Gastrocnemius medialis (tissue), 4 donors: ENCODE measurements around the gene OR8G5. TPM values are rescaled to one million over a fixed set of nuclear protein-coding genes. Genes with fewer than 3 reads are reported as not detected.

Source experiments
- ATAC-seq, 2 donors: fragments of 150-250 bp; one replicate each; pipeline ENCODE4 v1.9.1; 2016
- DNase-seq, 2 donors: peaks; one replicate each; pipeline ENCODE4 v3.0.0-alpha.2; 2019
- H3K27ac ChIP-seq, 4 donors: fragments of 200-600 bp; sonication (generic); 1 replicate in 1 of 4; 2 replicates in 3 of 4; pipeline ENCODE4 v1.5.1; 2016 to 2018; ENCODE audit warnings: mild to moderate bottlenecking in 2 of 4, moderate library complexity in 1 of 4
- H3K27me3 ChIP-seq, 3 donors: fragments of 200-600 bp; sonication (generic) in 2 of 3; 1 replicate in 1 of 3; 2 replicates in 2 of 3; pipeline versions ENCODE4 v1.5.1 to v1.6.0; 2016 to 2019; ENCODE audit warnings: mild to moderate bottlenecking in 1 of 3, moderate library complexity in 1 of 3
- H3K36me3 ChIP-seq, 2 donors: fragments of 200-600 bp; sonication (generic) in 1 of 2; one replicate each; pipeline ENCODE4 v1.5.1; 2017 to 2018
- H3K4me1 ChIP-seq, 2 donors: fragments of 200-600 bp; sonication (generic) in 1 of 2; one replicate each; pipeline ENCODE4 v1.5.1; 2016 to 2017; ENCODE audit warnings: mild to moderate bottlenecking in 2 of 2
- H3K4me3 ChIP-seq, 4 donors: fragments of 200-600 bp; sonication (generic) in 3 of 4; 1 replicate in 1 of 4; 2 replicates in 3 of 4; pipeline ENCODE4 v1.5.1; 2016 to 2019; ENCODE audit warnings: mild to moderate bottlenecking in 2 of 4
- H3K9me3 ChIP-seq, 3 donors: fragments of 200-600 bp; sonication (generic) in 2 of 3; 1 replicate in 1 of 3; 2 replicates in 2 of 3; pipeline ENCODE4 v1.5.1; 2016 to 2019
- POLR2A ChIP-seq, 2 donors: fragments of 450-650 bp; IDR thresholded peaks; one replicate each; pipeline ENCODE4 v1.6.1; 2017; ENCODE audit warnings: antibody characterized with exemption in 2 of 2, mild to moderate bottlenecking in 2 of 2, moderate library complexity in 2 of 2
- in situ Hi-C, 4 donors: fragments of 200-750 bp; cut with MboI; loops; one replicate each; pipeline versions ENCODE4 v1.15.0 to v1.8.0; 2017; ENCODE audit warnings: low sequenced_read_pairs in 4 of 4
- intact Hi-C: fragments of 100-400 bp; cut with DNase I; formaldehyde crosslinking; loops from one replicate; pipeline ENCODE4 v1.15.1; 2023; ENCODE audit warnings: low total_unique reads
- total RNA-seq, 4 donors: library from RNA; depleted of rRNA; stranded (reverse); fragments of >200 nt; gene quantifications; one replicate each; pipeline versions ENCODE4 v1.1.0 to v1.2.3, GENCODE V29; 2016
- TF ChIP-seq, protein P1 (sequence below), 5 experiments: fragments of 450-650 bp in 3 of 5; fragments of 200-600 bp in 2 of 5; sonication (generic) in 2 of 5; IDR thresholded peaks in 4 of 5; conservative IDR thresholded peaks in 1 of 5; 1 replicate in 4 of 5; 2 replicates in 1 of 5; pipeline ENCODE4 v1.5.1; 2016 to 2019; ENCODE audit warnings: antibody characterized with exemption in 5 of 5, mild to moderate bottlenecking in 3 of 5, moderate library complexity in 3 of 5

Gene OR8G5
- total RNA-seq, 4 donors from 2014 or later, result not detected

DNA sequence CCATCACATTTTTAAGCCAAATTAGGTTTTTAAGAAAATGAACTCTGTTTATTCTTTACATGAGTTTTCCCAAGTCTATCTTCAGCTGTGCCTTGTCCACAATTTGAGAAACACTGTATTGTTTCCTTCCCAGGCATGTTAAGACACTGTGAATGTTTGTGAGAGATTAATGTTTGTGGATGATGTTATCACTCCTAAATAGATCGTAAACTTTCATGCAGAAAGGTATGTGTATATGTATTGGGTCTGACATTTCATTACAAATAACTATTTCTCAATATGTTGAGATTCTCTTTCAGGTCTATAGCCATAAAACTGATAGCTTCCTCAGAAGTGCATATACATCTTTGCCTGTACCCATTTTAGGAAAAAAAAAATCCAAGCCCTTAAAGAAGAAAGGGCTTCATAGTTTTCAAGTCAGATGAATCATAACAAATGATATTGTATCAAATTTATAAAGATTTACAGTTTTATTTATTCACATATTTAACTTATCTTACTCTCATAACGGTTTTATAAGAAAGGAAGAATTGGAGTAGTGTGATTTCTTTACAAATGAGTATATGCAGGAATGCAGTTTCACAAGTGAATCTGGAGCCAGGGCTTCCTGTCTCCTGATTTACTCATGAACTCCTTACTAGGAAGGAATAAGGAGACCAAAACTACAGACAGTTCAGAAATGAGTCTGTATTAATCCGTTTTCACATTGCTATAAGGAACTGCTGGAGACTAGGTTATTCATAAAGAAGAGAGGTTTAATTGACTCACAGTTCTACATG lies 46.4 kb downstream of the OR8G5 start:
- intact Hi-C loops, result no loop called here
- Histone ChIP-seq H3K27me3 (no peaks in the 10 kb centered on the region), H3K27ac (no peak overlapping the region), H3K4me1 (no peaks in the 10 kb centered on the region), H3K9me3 (no peaks in the 10 kb centered on the region), H3K4me3 (no peak overlapping the region), H3K36me3 (no peaks in the 10 kb centered on the region)
- in situ Hi-C loops, result no loop called here
- TF ChIP-seq, protein P1, sequence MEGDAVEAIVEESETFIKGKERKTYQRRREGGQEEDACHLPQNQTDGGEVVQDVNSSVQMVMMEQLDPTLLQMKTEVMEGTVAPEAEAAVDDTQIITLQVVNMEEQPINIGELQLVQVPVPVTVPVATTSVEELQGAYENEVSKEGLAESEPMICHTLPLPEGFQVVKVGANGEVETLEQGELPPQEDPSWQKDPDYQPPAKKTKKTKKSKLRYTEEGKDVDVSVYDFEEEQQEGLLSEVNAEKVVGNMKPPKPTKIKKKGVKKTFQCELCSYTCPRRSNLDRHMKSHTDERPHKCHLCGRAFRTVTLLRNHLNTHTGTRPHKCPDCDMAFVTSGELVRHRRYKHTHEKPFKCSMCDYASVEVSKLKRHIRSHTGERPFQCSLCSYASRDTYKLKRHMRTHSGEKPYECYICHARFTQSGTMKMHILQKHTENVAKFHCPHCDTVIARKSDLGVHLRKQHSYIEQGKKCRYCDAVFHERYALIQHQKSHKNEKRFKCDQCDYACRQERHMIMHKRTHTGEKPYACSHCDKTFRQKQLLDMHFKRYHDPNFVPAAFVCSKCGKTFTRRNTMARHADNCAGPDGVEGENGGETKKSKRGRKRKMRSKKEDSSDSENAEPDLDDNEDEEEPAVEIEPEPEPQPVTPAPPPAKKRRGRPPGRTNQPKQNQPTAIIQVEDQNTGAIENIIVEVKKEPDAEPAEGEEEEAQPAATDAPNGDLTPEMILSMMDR (IDR thresholded peaks at IDR 0.05 in 4 of 5, conservative IDR thresholded peaks at IDR 0.05 in 1 of 5), result no peak
- no peak for TF ChIP-seq POLR2A (IDR thresholded peaks at IDR 0.05)
- no peak for DNase-seq
- no peak for ATAC-seq

DNA sequence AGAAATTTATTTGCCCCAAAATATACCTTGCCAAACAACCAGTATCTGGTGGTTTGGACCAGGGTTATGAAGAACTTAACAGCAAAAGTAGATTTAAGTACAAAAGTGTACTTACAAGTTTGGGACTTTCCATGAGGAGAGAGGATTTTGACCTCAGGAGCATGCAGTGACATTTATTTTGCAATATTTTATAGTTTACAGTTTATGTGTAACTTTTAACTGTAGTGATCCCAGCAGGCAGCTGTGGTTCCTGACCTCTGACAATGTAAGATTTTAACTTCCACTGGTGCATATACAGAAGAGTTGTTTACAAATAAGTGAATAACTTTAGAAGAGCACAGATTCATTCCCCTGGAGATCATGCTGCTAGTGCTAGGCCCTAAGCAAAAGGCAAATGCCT lies 50.9 kb downstream of the OR8G5 start:
- TF ChIP-seq POLR2A (IDR thresholded peaks at IDR 0.05), result no peak
- TF ChIP-seq, protein P1 (IDR thresholded peaks at IDR 0.05 in 4 of 5, conservative IDR thresholded peaks at IDR 0.05 in 1 of 5), result no peak
- no peaks in the 10 kb centered on the region for H3K9me3 ChIP-seq
- H3K4me1 ChIP-seq, result no peaks in the 10 kb centered on the region
- no peak overlapping the region for H3K4me3 ChIP-seq
- ATAC-seq, result no peak
- no peaks in the 10 kb centered on the region for H3K36me3 ChIP-seq
- no peaks in the 10 kb centered on the region for H3K27me3 ChIP-seq
- no peak overlapping the region for H3K27ac ChIP-seq
- in situ Hi-C loops (no loop called here), intact Hi-C loops (no loop called here)
- DNase-seq, result no peak

DNA sequence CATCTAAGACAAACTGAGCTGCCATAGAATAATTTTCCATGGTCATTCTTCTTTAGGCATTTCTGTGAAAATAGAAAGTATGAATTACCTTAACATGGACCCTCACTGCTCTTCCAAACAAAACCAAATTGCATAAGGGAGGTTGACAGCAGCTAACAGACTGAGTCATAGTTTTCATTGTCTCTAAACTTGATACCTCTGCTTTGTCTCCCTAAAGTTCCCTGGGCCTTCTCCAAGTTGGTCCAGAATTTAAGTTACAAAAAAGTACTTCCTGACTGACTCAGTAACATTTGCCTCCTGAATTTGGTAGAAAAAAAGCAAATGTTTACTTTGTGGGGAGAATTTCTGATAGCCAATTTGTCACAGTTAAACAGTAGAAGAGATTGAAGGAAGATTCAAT lies 54.5 kb downstream of the OR8G5 start:
- no peaks in the 10 kb centered on the region for H3K9me3 ChIP-seq
- H3K4me3 ChIP-seq, result no peak overlapping the region
- no peaks in the 10 kb centered on the region for H3K4me1 ChIP-seq
- H3K36me3 ChIP-seq, result no peaks in the 10 kb centered on the region
- intact Hi-C loops (no loop called here), in situ Hi-C loops (no loop called here)
- H3K27me3 ChIP-seq, result no peaks in the 10 kb centered on the region
- no peak for TF ChIP-seq POLR2A (IDR thresholded peaks at IDR 0.05)
- TF ChIP-seq, protein P1 (IDR thresholded peaks at IDR 0.05 in 4 of 5, conservative IDR thresholded peaks at IDR 0.05 in 1 of 5), result no peak
- DNase-seq (no peak), ATAC-seq (no peak)
- no peak overlapping the region for H3K27ac ChIP-seq

DNA sequence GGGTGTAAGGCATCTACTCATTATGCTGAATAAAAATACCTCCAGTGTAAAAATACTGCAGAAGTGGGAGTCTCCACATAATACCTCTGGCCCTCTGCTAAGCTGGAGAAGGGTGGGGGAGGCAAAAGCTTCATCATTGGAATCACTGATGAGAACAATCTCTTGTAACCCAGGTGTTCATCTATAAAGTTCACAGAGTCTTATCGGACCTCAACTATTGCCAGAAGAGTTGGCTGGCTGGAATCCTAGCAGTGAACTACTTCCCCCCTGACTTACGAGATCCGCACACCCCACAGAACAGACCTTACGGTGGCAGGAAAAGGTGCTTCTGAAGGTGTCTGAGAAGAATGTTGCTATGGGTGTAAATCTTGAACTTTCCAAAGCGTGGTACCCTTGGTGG lies 55.1 kb downstream of the OR8G5 start:
- Histone ChIP-seq H3K27me3 (no peaks in the 10 kb centered on the region), H3K4me3 (no peak overlapping the region), H3K9me3 (no peaks in the 10 kb centered on the region), H3K27ac (no peak overlapping the region), H3K4me1 (no peaks in the 10 kb centered on the region), H3K36me3 (no peaks in the 10 kb centered on the region)
- DNase-seq (no peak), ATAC-seq (no peak)
- in situ Hi-C loops (no loop called here), intact Hi-C loops (no loop called here)
- TF ChIP-seq POLR2A (IDR thresholded peaks at IDR 0.05), result no peak
- TF ChIP-seq, protein P1 (IDR thresholded peaks at IDR 0.05 in 4 of 5, conservative IDR thresholded peaks at IDR 0.05 in 1 of 5), result no peak

DNA sequence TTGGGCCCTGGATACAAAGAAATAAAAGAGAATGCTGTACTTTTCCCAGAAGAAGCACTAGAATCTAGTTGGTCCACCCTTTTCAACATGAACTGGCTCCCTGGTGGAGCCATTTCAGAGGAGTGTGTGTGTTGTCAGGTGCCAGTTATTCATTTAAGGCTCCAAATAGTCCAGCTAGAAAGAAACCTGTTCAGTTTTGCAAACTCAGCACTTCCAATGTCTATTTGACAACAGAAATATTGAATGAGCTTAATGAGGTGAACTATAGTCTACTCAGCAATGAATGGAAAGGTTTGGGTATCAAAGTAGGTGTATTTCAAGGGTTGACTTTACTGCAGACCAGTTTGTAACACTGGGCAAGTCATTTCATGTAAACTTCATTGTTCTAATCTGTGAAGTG lies 55.5 kb downstream of the OR8G5 start:
- ATAC-seq (no peak), DNase-seq (no peak)
- no peaks in the 10 kb centered on the region for H3K36me3 ChIP-seq
- no peak for TF ChIP-seq POLR2A (IDR thresholded peaks at IDR 0.05)
- TF ChIP-seq, protein P1 (IDR thresholded peaks at IDR 0.05 in 4 of 5, conservative IDR thresholded peaks at IDR 0.05 in 1 of 5), result no peak
- H3K4me1 ChIP-seq, result no peaks in the 10 kb centered on the region
- no peak overlapping the region for H3K27ac ChIP-seq
- no peaks in the 10 kb centered on the region for H3K9me3 ChIP-seq
- no peak overlapping the region for H3K4me3 ChIP-seq
- intact Hi-C loops, result no loop called here
- no peaks in the 10 kb centered on the region for H3K27me3 ChIP-seq
- in situ Hi-C loops, result no loop called here
